Suprapubic skin (tissue), 4 donors: ENCODE measurements around the gene CALML6. TPM values are rescaled to one million over a fixed set of nuclear protein-coding genes. Genes with fewer than 3 reads are reported as not detected.
"Not testable (repeated sequence)": the region's sequence is repeated elsewhere in the genome, so short reads cannot be mapped to it uniquely, and the experiment has no call there.

Experiments used
- DNase-seq, 2 donors: peaks; one replicate each; pipeline ENCODE4 v3.0.0-alpha.2; 2019; ENCODE audit warnings: low spot score in 2 of 2
- H3K27ac ChIP-seq: fragments of 200-600 bp; sonication (generic); one replicate; pipeline ENCODE4 v1.5.1; 2019
- H3K27me3 ChIP-seq: fragments of 200-600 bp; sonication (generic); one replicate; pipeline ENCODE4 v1.5.1; 2019
- H3K36me3 ChIP-seq: fragments of 200-600 bp; sonication (generic); one replicate; pipeline ENCODE4 v1.5.1; 2019
- H3K4me1 ChIP-seq: fragments of 200-600 bp; sonication (generic); one replicate; pipeline ENCODE4 v1.5.1; 2019
- H3K4me3 ChIP-seq: fragments of 200-600 bp; sonication (generic); one replicate; pipeline ENCODE4 v1.5.1; 2019; ENCODE audit warnings: mild to moderate bottlenecking
- H3K9me3 ChIP-seq: fragments of 200-600 bp; sonication (generic); one replicate; pipeline ENCODE4 v1.5.1; 2019
- EP300 ChIP-seq: sonication (generic); formaldehyde crosslinking; IDR thresholded peaks from one replicate; pipeline ENCODE4 v1.6.1; 2017; ENCODE audit warnings: antibody characterized with exemption
- POLR2A ChIP-seq, 2 donors: fragments of 450-650 bp; IDR thresholded peaks; one replicate each; pipeline ENCODE4 v1.6.1; 2017; ENCODE audit warnings: antibody characterized with exemption in 2 of 2, mild to moderate bottlenecking in 2 of 2, moderate library complexity in 2 of 2
- POLR2AphosphoS5 ChIP-seq, 3 donors: sonication (generic); formaldehyde crosslinking; IDR thresholded peaks; one replicate each; pipeline ENCODE4 v1.6.1; 2017; ENCODE audit warnings: antibody characterized with exemption in 3 of 3
- WGBS: methylation state at CpG from one replicate; pipeline ENCODE4 v1.1.5; 2018; 5-methylcytosine and 5-hydroxymethylcytosine counted together
- total RNA-seq, 4 donors: library from RNA; depleted of rRNA; stranded (reverse); fragments of >200 nt; gene quantifications; one replicate each; pipeline ENCODE4 v1.1.0, GENCODE V29; 2016
- TF ChIP-seq, protein P1 (sequence below), 2 donors: fragments of 200-600 bp in 1 of 2; fragments of 450-650 bp in 1 of 2; sonication (generic) in 1 of 2; IDR thresholded peaks; one replicate each; pipeline ENCODE4 v1.5.1; 2016 to 2019; ENCODE audit warnings: antibody characterized with exemption in 2 of 2, mild to moderate bottlenecking in 1 of 2, moderate library complexity in 1 of 2

Gene CALML6
- total RNA-seq, 4 donors from 2014 or later = 0.30 to 3.3 (median 0.81) TPM; not detected in 1

DNA sequence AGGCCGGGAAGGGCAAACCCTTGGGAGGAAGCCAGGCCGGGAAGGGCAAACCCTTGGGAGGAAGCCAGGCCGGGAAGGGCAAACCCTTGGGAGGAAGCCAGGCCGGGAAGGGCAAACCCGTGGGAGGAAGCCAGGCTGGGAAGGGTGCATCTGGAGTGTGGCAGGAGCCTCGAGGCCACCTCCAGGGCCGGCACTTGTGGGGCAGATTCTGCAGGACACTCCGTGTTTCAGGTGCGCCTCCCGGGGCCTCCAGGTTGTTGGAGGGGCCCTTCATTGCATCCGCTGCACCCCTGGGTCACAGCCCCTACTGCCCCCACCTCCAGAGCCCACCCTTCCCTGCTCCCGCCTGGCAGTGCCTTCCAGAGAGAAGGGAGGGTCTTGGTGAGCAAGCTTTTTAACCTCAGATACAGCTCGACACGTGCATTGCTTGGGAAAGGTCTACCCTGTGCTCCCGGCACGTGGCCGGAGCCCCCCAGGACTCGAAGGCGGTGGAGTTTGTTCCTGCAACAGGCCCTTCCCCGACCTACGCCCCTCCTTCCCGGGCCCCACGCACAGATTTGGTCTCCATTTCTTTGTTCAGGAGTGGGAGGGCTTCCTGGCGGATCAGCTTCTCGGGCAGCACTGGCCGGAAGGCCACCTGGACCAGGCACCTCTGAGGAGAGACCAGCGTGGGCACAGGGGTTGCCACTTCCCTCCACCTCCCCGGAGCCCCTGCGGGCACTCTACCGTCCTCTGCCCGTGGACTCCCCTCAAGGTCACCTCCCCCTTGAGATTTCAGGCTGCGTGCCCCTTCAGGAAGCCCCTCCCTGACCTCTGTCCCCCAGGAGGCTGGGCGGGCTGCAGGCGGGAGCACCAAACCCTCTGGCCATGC is 13.4 kb downstream of the CALML6 start:
- Histone ChIP-seq H3K9me3 (no peaks in the 10 kb centered on the region), H3K27me3 (no peaks in the 10 kb centered on the region), H3K36me3 (no peaks in the 10 kb centered on the region), H3K4me3 (no peak overlapping the region), H3K4me1 (peaks cover 11% of the 10 kb centered on the region), H3K27ac (no peak overlapping the region)
- 57% methylated on average over 19 of the region's 34 CpGs for WGBS
- TF ChIP-seq POLR2A (IDR thresholded peaks at IDR 0.05) (no peak), EP300 (no peak), POLR2AphosphoS5 (IDR thresholded peaks at IDR 0.05) (no peak)
- TF ChIP-seq, protein P1, sequence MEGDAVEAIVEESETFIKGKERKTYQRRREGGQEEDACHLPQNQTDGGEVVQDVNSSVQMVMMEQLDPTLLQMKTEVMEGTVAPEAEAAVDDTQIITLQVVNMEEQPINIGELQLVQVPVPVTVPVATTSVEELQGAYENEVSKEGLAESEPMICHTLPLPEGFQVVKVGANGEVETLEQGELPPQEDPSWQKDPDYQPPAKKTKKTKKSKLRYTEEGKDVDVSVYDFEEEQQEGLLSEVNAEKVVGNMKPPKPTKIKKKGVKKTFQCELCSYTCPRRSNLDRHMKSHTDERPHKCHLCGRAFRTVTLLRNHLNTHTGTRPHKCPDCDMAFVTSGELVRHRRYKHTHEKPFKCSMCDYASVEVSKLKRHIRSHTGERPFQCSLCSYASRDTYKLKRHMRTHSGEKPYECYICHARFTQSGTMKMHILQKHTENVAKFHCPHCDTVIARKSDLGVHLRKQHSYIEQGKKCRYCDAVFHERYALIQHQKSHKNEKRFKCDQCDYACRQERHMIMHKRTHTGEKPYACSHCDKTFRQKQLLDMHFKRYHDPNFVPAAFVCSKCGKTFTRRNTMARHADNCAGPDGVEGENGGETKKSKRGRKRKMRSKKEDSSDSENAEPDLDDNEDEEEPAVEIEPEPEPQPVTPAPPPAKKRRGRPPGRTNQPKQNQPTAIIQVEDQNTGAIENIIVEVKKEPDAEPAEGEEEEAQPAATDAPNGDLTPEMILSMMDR (IDR thresholded peaks at IDR 0.05) = no peak
- peak in 1 of 2 donors; percentile 32 for DNase-seq

- WGBS = 79% methylated on average over 5 of the region's 10 CpGs
- TF ChIP-seq POLR2AphosphoS5 (IDR thresholded peaks at IDR 0.05) (no peak), EP300 (no peak), POLR2A (IDR thresholded peaks at IDR 0.05) (no peak)
- TF ChIP-seq, protein P1 (IDR thresholded peaks at IDR 0.05) = no peak
- peaks cover 7% of the 10 kb centered on the region for H3K4me1 ChIP-seq
- no peaks in the 10 kb centered on the region for H3K36me3 ChIP-seq
- no peaks in the 10 kb centered on the region for H3K9me3 ChIP-seq
- H3K4me3 ChIP-seq = no peak overlapping the region
- H3K27me3 ChIP-seq = no peaks in the 10 kb centered on the region
- DNase-seq = no peak
- H3K27ac ChIP-seq = no peak overlapping the region
These were observed 14.1 kb downstream of the CALML6 start for GRCh38 chr1:1929102-1929638.

DNA sequence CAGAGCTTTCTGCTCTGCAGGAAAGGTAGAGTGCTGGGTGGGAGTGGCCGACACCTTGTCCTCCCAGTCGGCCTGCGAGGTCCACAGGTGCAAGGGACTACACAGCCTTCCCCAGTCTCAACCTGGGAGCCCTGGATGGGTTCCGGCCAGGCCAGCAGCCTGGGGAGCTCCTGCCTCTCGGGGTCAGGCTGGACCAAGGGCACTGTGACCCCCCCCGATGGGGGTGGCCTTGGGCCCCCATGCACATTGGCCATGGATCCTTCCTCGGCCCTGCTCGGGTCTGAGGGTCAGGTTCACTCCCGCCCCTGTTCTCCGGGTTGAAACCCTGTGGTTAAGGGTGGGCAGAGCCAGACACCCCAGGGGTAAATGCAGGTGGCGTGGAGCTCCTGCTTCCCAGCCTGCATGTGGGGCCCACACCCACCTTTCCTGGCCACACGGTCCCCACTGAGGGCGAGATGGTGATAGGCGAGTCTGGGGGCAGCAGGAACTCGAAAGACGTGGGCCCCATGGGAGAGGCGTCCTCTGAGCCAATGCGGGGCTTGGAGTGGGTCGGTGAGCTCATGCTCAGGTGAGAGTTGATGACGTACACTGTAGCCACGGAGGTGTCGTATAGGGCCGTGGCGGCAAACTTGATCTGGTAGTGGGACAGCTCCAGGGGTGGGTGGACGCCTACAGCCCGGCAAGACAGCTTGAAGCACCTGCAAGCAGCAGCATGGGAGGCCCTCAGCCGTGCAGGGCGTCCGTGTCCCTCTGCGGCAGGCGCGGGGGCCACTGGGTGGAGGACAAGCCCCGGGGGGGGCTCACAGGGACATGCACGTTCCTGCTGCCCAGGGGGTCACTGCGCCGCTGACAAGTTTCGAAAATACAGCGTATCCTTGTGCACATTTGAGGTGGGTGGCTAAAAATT is 14.8 kb downstream of the CALML6 start:
- no peak overlapping the region for H3K4me3 ChIP-seq
- H3K36me3 ChIP-seq = no peaks in the 10 kb centered on the region
- H3K27me3 ChIP-seq = no peaks in the 10 kb centered on the region
- 89% methylated on average over 28 of the region's 38 CpGs for WGBS
- H3K4me1 ChIP-seq = peaks cover 7% of the 10 kb centered on the region
- DNase-seq = peak in 1 of 2 donors; percentile 49
- H3K27ac ChIP-seq = no peak overlapping the region
- no peaks in the 10 kb centered on the region for H3K9me3 ChIP-seq
- no peak for TF ChIP-seq POLR2A (IDR thresholded peaks at IDR 0.05)
- TF ChIP-seq EP300 = no peak
- TF ChIP-seq, protein P1 (IDR thresholded peaks at IDR 0.05) = no peak
- no peak for TF ChIP-seq POLR2AphosphoS5 (IDR thresholded peaks at IDR 0.05)

GRCh38 chr1:1934848-1935247 is 19.8 kb downstream of the CALML6 start:
- WGBS = 79% methylated on average over 4 of the region's 21 CpGs
- H3K27ac ChIP-seq, H3K4me1 ChIP-seq, H3K36me3 ChIP-seq, DNase-seq, H3K4me3 ChIP-seq, H3K9me3 ChIP-seq: not testable (repeated sequence)
- peaks cover 30% of the 10 kb centered on the region for H3K27me3 ChIP-seq

GRCh38 chr1:1937061-1937460 is 22.0 kb downstream of the CALML6 start:
- peaks cover 49% of the 10 kb centered on the region for H3K27me3 ChIP-seq
- peak in 1 of 2 donors; percentile 16 for DNase-seq
- H3K4me3 ChIP-seq = no peak overlapping the region
- TF ChIP-seq POLR2AphosphoS5 (IDR thresholded peaks at IDR 0.05) = no peak
- no peaks in the 10 kb centered on the region for H3K4me1 ChIP-seq
- no peaks in the 10 kb centered on the region for H3K36me3 ChIP-seq
- H3K9me3 ChIP-seq = no peaks in the 10 kb centered on the region
- no peak overlapping the region for H3K27ac ChIP-seq
- 51% methylated on average over 13 of the region's 15 CpGs for WGBS
